SK-N-SH treated with all-trans-retinoic acid at 6 μM for 48 hours (cell line): ENCODE results near the gene ANKRD23.

ENCODE experiments used
- ATAC-seq: fragments of 200-7000 bp; cut with Tn5 transposase; 3 replicates; pipeline ENCODE4 v1.9.1; 2020; ENCODE audit warnings: mild to moderate bottlenecking, moderate library complexity
- ARNTL ChIP-seq: fragments of 450-650 bp; formaldehyde crosslinking; IDR thresholded peaks from 2 replicates; pipeline ENCODE4 v1.5.0; 2020; ENCODE audit warnings: low read depth, mild to moderate bottlenecking, moderate library complexity, borderline replicate concordance
- BACH2 ChIP-seq: fragments of 250-450 bp; sonication (Bioruptor Pico); IDR thresholded peaks from 2 replicates; pipeline ENCODE4 v1.9.0; 2021; ENCODE audit warnings: mild to moderate bottlenecking, borderline replicate concordance
- CREB5 ChIP-seq: fragments of 250-450 bp; sonication (Bioruptor Pico); IDR thresholded peaks from 2 replicates; pipeline ENCODE4 v1.5.1; 2020; ENCODE audit warnings: low read depth, mild to moderate bottlenecking, moderate library complexity
- CSDC2 ChIP-seq: fragments of 250-450 bp; sonication (Bioruptor Pico); IDR thresholded peaks from 2 replicates; pipeline ENCODE4 v1.5.0; 2020; ENCODE audit warnings: mild to moderate bottlenecking, moderate library complexity
- CSRNP3 ChIP-seq: fragments of 250-450 bp; sonication (Bioruptor Pico); IDR thresholded peaks from 2 replicates; pipeline ENCODE4 v1.5.1; 2021; ENCODE audit warnings: mild to moderate bottlenecking, moderate library complexity
- ESRRG ChIP-seq: fragments of 250-450 bp; sonication (Bioruptor Pico); IDR thresholded peaks from 2 replicates; pipeline ENCODE4 v1.6.1; 2021; ENCODE audit warnings: mild to moderate bottlenecking
- GLIS3 ChIP-seq: fragments of 250-450 bp; sonication (Bioruptor Pico); IDR thresholded peaks from 2 replicates; pipeline ENCODE4 v1.5.0; 2020; ENCODE audit warnings: mild to moderate bottlenecking, moderate library complexity
- ISL1 ChIP-seq: fragments of 250-450 bp; sonication (Bioruptor Pico); IDR thresholded peaks from 2 replicates; pipeline ENCODE4 v2.1.2; 2022; ENCODE audit warnings: mild to moderate bottlenecking, moderate library complexity
- OSR1 ChIP-seq: fragments of 250-450 bp; sonication (Bioruptor Pico); IDR thresholded peaks from 2 replicates; pipeline ENCODE4 v1.8.0; 2022; ENCODE audit warnings: moderate library complexity, mild to moderate bottlenecking, inconsistent platforms
- PATZ1 ChIP-seq: fragments of 250-450 bp; sonication (Bioruptor Pico); IDR thresholded peaks from 2 replicates; pipeline ENCODE4 v1.8.0; 2020; ENCODE audit warnings: mild to moderate bottlenecking, moderate library complexity, borderline replicate concordance
- POU6F1 ChIP-seq: fragments of 250-450 bp; sonication (Bioruptor Pico); IDR thresholded peaks from 2 replicates; pipeline ENCODE4 v1.8.0; 2021; ENCODE audit warnings: low read depth, mild to moderate bottlenecking, moderate library complexity, borderline replicate concordance
- RARB ChIP-seq: fragments of 250-450 bp; sonication (Bioruptor Pico); IDR thresholded peaks from 2 replicates; pipeline ENCODE4 v1.8.0; 2021; ENCODE audit warnings: mild to moderate bottlenecking, moderate library complexity
- SNAI2 ChIP-seq: fragments of 250-450 bp; sonication (Bioruptor Pico); IDR thresholded peaks from 2 replicates; pipeline ENCODE4 v1.5.0; 2020; ENCODE audit warnings: mild to moderate bottlenecking, moderate library complexity
- TCF4 ChIP-seq: fragments of 250-450 bp; sonication (Bioruptor Pico); IDR thresholded peaks from 2 replicates; pipeline ENCODE4 v1.8.0; 2021; ENCODE audit warnings: mild to moderate bottlenecking, moderate library complexity, borderline replicate concordance
- TOX ChIP-seq: fragments of 250-450 bp; sonication (Bioruptor Pico); IDR thresholded peaks from 2 replicates; pipeline ENCODE4 v1.8.0; 2021; ENCODE audit warnings: mild to moderate bottlenecking, moderate library complexity, borderline replicate concordance
- TSHZ2 ChIP-seq: fragments of 250-450 bp; sonication (Bioruptor Pico); IDR thresholded peaks from 2 replicates; pipeline ENCODE4 v1.5.0; 2020; ENCODE audit warnings: mild to moderate bottlenecking, moderate library complexity
- ZC3H10 ChIP-seq: fragments of 250-450 bp; sonication (Bioruptor Pico); IDR thresholded peaks from 2 replicates; pipeline ENCODE4 v1.5.1; 2021; ENCODE audit warnings: mild to moderate bottlenecking, moderate library complexity
- ZFP3 ChIP-seq: fragments of 250-450 bp; sonication (Bioruptor Pico); IDR thresholded peaks from 2 replicates; pipeline ENCODE4 v1.5.0; 2020; ENCODE audit warnings: mild to moderate bottlenecking, moderate library complexity
- ZFP30 ChIP-seq: fragments of 450-650 bp; formaldehyde crosslinking; IDR thresholded peaks from 2 replicates; pipeline ENCODE4 v1.5.0; 2022; ENCODE audit warnings: mild to moderate bottlenecking, moderate library complexity
- ZNF565 ChIP-seq: fragments of 450-650 bp; formaldehyde crosslinking; conservative IDR thresholded peaks from 2 replicates; pipeline ENCODE4 v1.5.0; 2020; ENCODE audit warnings: low read depth, mild to moderate bottlenecking, moderate library complexity
- ZNF70 ChIP-seq: fragments of 450-650 bp; formaldehyde crosslinking; IDR thresholded peaks from 2 replicates; pipeline ENCODE4 v1.5.0; 2020; ENCODE audit warnings: mild to moderate bottlenecking, moderate library complexity
- ZNF8 ChIP-seq: fragments of 450-650 bp; formaldehyde crosslinking; IDR thresholded peaks from 2 replicates; pipeline ENCODE4 v1.5.0; 2020; ENCODE audit warnings: mild to moderate bottlenecking, moderate library complexity

ANKRD23 gene

GRCh38 chr2:96885432-96886347, 41.9 kb upstream of the ANKRD23 start:
- TF ChIP-seq ZNF70 (CRISPR knock-in tag) (no peak), SNAI2 (CRISPR knock-in tag) (no peak), CSDC2 (CRISPR knock-in tag) (no peak), ARNTL (CRISPR knock-in tag) (no peak), CREB5 (no peak), OSR1 (CRISPR knock-in tag) (no peak), ZNF8 (CRISPR knock-in tag) (no peak), ZFP3 (CRISPR knock-in tag) (no peak), TCF4 (CRISPR knock-in tag) (no peak), ESRRG (CRISPR knock-in tag) (no peak), BACH2 (CRISPR knock-in tag) (no peak), PATZ1 (CRISPR knock-in tag) (no peak), ZNF565 (no peak), CSRNP3 (CRISPR knock-in tag) (no peak), POU6F1 (CRISPR knock-in tag) (no peak), ISL1 (CRISPR knock-in tag) (no peak), TSHZ2 (CRISPR knock-in tag) (no peak), RARB (no peak), ZC3H10 (CRISPR knock-in tag) (no peak), GLIS3 (CRISPR knock-in tag) (no peak)
- TF ChIP-seq, all 23 proteins: peak for 0
- ATAC-seq, result no peak

GRCh38 chr2:96884299-96885094, 40.7 kb upstream of the ANKRD23 start:
- no peak for ATAC-seq
- no peak for TF ChIP-seq ZFP30 (CRISPR knock-in tag)
- no peak for TF ChIP-seq TSHZ2 (CRISPR knock-in tag)
- TF ChIP-seq CSRNP3 (CRISPR knock-in tag), result no peak
- no peak for TF ChIP-seq CSDC2 (CRISPR knock-in tag)
- no peak for TF ChIP-seq ZNF565
- no peak for TF ChIP-seq ZNF70 (CRISPR knock-in tag)
- no peak for TF ChIP-seq TOX (CRISPR knock-in tag)
- no peak for TF ChIP-seq ESRRG (CRISPR knock-in tag)
- TF ChIP-seq SNAI2 (CRISPR knock-in tag), result no peak
- TF ChIP-seq ZNF8 (CRISPR knock-in tag), result no peak
